NCI-H524 treated with DMSO at 0.1 percent for 48 hours (cell line): Measurements from ENCODE around the gene GDAP1L1.

Experiments
- DNase-seq: peaks from one replicate; lab custom pipeline; 2025; lab: John Stamatoyannopoulos, UW

GDAP1L1 gene

GRCh38 chr20:44247131-44247571 is at the start of gene GDAP1L1:
Gene GDAP1L1 (plus strand): TSS chr20:44247308. CDS start chr20:44247335, 27 bp downstream.
- DNase-seq = no peak

DNA sequence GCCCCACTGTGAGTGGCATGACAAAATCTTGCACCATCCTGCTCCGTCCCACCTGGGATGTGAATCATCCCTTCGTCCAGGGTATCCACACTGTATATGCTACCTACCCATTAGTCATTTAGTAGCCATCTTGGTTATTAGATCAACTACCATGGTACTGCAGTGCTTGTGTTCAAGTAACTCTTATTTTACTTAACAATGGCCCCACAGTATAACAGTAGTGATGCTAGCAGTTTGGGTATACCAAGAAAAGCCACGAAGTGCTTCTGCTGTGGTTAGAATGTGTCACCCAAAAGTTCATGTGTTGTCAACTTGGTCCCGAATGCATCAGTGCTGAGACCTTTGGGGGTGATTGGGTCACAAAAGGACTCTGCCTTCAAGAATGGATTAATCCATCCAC is 48.2 kb upstream of the GDAP1L1 start:
- no peak for DNase-seq

GRCh38 chr20:44199877-44200276 is 47.2 kb upstream of the GDAP1L1 start:
- DNase-seq = no peak

- DNase-seq = no peak
Observed at GRCh38 chr20:44200371-44200770, 46.7 kb upstream of the GDAP1L1 start.

DNA sequence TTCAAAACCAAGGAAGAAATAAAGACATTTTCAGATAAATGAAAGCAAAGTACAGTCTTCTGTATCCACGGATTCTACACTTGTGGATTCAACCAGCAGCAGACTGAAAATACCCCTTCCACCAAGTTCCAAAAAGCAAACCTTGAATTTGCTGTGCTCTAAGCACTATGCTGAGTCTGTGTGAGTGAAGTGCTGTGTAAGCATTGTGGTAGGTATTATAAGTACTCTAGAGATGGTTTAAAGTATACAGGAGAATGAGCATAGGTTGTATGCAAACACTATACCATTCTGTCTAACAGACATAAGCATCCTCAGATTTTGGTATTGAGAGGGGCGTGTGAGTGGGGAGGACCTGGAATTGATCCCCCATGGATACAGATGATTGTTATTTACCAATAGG is 46.1 kb upstream of the GDAP1L1 start:
- no peak for DNase-seq

DNA sequence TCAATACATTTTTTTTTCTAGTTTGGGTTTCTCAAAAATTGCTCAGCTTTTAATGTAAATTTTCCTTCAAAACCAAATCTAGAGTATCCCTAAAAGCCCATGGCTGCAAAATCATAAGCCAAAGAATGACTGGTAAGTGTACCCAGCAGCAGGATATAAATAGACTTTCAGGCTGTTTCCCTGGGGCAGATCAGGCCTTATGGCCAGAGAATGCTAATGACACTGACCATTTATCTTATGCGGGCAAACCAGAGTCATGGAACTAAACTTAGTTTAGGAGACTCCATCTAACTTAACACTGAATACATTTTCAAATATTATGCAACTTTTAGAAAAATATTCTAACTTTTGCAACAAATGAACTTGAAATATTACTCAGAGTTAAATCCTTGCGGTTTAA is 43.9 kb upstream of the GDAP1L1 start:
- DNase-seq = no peak

- no peak for DNase-seq
Observed at GRCh38 chr20:44204156-44204831, 42.8 kb upstream of the GDAP1L1 start.

DNA sequence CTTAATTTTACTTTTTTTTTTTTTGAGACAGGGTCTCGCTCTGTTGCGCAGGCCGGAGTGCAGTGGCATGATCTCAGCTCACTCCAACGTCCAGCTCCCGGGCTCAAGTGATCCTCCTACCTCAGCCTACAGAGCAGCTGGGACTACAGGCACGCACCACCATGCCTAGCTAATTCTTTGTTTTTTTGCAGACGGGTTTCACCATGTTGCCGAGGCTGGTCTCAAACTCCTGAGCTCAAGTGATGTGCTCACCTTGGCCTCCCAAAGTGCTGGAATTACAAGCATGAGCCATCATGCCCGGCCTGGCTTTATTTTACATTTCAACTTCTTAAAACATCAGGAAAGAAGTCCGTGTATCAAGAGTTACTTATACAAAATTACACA is 42.3 kb upstream of the GDAP1L1 start:
- no peak for DNase-seq

GRCh38 chr20:44206132-44206531 is 41.0 kb upstream of the GDAP1L1 start:
- no peak for DNase-seq

DNA sequence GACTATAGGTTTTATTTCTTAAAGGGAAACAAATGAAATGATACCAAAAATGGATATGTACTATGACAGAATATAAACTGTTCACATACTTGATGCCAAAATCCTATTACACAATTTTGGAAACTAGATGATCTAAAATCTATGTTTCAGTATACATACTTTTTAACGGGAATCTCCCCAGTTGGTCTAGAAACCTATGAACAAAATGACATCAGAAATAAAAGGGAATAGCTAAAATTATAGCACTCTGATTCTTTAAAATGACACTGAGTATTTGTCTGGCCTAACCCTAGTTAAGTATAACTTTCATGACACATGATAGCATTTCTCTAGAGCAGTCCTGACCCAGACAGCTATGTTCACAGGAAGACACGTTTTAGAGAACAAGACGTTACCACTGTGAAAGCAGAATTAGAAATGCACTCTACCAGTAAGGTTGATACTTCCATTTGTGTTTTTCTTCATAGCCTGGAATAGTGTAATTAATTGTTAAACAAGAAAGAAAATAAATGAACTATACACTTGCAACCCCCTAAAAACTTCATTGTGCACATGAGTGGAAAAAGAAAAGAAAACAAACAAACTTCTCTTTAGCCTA is 39.9 kb upstream of the GDAP1L1 start:
- no peak for DNase-seq

GRCh38 chr20:44208165-44208564 is 38.9 kb upstream of the GDAP1L1 start:
- DNase-seq = no peak

DNA sequence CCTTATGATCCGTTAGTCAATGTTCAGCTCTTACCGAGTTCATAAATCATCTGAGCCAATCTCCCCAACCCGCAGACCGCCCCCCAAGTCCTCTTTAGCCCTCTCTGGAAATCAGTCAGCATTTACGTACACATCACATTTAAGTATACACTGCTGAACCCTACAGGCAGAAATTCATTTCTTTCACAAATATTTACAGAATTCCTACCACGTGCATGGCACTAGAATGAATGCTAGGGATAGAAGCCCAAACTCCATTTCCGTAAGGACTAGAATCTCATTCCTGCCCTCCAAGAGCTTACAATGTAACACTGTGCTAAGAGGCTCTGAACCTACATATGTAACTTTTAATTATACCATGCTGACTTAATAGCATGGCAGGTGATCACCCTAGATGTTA is 38.3 kb upstream of the GDAP1L1 start:
- DNase-seq = no peak

DNA sequence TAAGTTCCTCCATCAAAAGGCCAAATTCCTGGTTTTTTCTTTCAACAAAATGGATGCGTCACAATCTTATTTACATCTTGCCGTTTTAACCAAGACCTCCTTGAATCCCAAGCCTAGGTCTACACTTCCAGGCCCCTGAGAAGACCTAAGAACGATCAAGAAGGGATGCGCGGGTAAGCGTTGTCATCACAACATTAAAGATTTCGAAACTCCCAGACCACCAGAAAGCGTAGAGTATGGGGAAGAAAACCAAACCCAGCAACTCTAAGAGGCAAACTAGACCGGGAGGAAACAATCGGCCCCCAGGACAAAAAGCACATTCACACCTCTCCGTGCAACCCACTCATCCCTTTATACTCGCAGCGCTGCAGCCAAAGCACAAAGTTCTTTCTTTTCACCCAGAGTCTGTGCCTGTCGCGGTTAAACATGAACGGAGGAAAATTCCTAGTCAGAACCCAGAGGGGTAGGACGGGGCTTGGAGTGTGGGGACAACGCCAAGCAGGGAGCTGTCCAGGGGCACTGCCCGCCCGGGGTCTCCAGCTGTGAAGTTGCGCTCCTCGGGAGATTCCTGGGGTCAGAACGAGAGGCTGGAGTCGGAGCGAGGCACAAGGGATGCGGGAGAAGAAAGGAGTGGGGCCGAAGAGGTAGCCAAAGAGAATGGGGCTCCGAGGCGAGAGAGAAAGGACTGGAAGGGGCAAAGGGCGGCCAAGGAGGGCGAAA is 37.3 kb upstream of the GDAP1L1 start:
- DNase-seq = no peak

DNA sequence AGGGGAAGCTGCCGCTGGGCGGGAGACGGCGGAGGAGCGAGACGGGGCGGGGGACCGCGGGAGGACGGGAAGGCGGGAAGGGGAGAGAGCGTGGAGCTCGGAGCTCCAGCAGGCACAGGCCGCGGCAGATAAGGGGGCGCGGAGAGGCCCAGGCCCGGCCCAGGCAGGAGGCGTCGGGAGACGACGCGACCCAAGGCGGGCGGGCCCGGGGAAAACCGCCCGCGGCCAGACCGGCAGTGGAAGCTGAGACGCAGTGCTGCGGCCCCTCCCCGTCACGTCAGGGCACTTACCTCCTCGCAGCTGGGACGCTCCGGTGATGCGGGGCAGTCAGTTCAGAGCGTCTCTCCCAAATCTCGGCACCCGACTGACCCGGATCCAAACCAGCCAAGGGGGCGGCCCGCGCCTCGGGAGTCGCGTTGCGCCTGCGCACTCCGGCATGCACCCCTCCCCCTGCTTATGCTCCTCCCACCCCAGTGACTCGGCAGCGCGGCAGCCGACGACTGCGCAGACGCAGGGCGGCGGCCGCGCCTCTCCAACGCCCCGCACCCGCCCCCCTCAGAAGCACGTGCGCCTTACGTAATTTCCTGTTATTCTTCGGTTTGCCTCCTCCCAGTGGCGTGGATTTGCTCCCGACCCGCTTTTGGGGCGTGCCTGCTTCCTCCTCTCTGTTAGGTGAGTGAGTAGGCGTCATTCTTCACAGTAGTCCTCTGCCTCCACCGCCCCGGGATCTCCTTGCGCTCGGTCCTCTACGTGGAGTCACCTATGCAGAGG is 36.5 kb upstream of the GDAP1L1 start, which contains the start of gene OSER1:
Gene OSER1, minus strand, starts transcription at position 366 of the 771 bp plus-strand sequence. CDS start 3,814 bp downstream, outside the sequence.
- DNase-seq = peak; percentile 88

DNA sequence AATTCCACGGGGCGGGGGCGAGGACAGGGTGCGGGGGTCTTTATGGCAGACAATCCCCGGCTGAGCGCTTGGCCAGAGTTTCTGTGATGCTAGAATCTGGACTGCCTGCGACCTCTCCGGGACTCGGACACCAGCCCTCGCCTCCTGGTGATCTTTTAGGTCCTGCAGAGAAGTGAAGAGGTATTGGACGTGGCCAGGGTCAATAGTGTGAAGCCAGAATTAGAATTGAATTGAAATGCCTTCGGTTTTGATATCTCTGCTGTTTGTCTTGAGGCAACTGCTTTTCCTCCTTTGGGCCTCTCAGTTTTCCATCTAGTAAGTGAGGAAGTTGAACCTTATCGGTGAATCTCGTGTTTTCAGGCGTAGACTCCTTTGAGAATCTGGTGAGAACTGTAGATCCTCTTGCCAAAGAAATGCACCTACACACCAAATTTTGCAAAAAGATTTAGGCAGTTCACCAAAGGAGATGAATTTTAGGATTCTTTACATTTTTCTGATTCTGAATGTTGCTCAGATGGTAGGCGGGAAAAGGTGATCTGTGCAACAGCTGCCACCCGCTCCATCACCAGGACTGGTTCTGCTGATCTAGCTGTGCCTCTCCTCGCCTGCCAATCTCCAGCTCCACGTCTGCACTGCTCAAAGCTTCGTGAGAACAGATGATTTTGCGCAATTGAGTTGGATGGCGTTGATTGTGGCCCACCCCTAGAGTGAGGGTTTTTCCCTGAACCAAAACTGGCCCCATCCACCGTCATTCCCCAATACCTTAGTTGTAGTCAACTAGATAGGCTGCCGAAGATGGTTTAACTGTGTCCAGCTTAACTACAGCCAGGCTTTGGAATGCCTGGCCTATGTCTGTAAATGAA is 35.7 kb upstream of the GDAP1L1 start:
- DNase-seq = no peak

DNA sequence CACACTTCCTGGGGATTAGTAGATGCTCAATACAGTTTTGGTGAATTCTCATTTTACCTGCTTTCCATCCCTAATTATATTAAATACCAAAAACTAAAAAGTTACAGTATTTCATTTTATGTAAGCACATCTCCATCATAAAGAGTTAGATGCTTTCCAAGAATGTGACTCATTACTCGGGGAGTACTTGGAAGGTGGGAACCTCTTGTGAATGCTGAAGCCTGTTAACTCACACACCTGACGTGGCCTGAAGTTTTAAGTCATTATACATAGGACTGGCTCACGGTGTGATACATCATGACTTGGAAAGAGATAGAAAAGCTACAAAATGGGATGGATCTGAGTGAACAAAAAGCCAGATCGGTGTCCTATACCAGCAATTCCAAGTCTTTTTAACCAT is 34.3 kb upstream of the GDAP1L1 start:
- no peak for DNase-seq

DNA sequence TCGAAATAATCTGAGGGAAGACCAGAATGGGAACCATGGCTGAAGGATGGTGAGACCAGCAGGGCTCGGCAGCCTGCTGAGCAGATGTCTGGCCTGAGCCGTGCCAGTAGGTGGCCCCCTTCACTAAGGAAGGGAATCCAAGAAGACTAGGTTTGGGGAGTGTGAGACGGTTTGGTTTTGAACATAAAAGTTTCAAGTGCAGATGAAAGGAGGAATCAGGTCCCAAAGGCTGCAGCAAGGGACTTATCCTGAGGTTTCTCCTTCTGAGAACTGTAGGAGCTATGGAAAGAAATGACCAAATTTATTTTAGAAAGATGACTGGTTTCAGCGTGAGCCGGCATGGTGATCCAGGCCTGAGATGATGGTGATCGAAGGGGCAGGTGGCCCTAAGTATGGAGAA is 32.0 kb upstream of the GDAP1L1 start:
- DNase-seq = peak; percentile 11

DNA sequence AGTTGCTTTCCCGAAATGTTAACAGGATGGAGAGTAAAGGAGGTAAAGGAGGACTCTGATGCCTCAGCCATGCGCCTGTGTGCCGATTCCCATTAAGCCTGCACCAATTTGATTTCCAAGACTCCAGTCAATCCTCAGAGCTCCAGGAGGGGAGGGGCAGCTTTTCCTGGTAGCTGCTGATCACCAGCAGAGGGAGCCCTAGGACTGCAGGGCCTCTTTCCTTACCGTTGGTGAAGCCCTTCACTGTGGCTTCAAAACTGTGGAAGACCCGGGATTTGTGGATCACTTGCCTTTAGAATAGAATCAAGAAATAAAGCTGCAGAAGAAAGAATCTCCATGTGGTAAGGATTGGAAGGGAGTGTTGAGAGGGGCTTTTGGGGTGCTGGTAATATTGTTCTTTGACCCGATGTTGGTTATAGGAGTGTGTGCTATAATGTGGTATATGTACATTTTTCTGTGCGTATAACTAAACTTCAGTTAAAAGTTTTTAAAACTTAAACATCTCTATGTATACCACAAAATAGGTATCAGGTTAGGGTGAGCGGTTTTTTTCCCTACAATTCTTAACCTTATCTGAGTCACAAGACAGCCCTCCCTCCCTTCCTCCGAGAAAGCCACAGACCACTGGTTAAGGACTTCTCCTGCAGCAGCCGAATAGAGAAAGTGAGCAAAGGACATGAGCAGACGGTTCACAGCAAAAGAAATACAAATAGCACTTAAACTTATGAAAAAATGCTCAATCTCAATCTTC is 29.6 kb upstream of the GDAP1L1 start:
- no peak for DNase-seq

DNA sequence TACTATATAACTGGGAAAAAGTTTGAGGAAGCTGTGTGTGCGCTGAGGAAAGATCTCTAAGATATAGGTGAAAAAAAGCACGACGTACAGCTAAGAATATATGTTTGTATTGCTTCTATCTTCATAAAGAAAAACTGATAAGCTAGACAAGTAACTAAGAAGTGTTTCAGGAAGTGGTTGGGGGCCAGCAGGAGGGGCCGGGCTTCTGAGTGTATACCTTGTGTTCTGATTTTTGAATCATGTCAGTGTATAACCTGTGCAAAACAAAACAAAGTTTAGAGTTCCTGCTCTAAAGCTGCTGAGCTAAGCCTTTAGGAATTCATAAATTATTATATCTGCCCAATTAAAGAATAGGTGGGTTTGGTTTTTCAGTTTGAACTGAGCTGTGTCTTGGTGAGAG is 28.7 kb upstream of the GDAP1L1 start:
- DNase-seq = no peak

- no peak for DNase-seq
Observed at GRCh38 chr20:44219170-44219730, 27.9 kb upstream of the GDAP1L1 start.
